Activated CD8-positive, alpha-beta memory T cell treated with anti-CD3 and anti-CD28 coated beads, Interleukin-2, amount 10 ng/mL, durations not matched to agents 7 days and 5 days (primary cell): Measurements from ENCODE around the gene MCTP1. TPM values are rescaled to one million over a fixed set of nuclear protein-coding genes. Genes with fewer than 3 reads are reported as not detected.

ENCODE experiments used
- ATAC-seq: fragments of 150-1000 bp; cut with Tn5 transposase; one replicate; pipeline ENCODE4 v1.10.0; 2021; ENCODE audit warnings: moderate library complexity
- CTCF ChIA-PET: fragments of 350-600 bp; sonication (Branson Sonifier 250); formaldehyde crosslinking; loops from one replicate; lab custom pipeline; 2021; ENCODE audit warnings: antibody characterized with exemption; lab: Charles Lee
- DNase-seq: peaks from one replicate; pipeline ENCODE4 v3.0.0-alpha.2; 2020
- H3K27ac Mint-ChIP-seq: one replicate; pipeline ENCODE4 v1.8.0; 2021; ENCODE audit warnings: mild to moderate bottlenecking, mixed read lengths
- H3K27me3 Mint-ChIP-seq: one replicate; pipeline ENCODE4 v1.8.0; 2021; ENCODE audit warnings: mixed read lengths
- H3K36me3 Mint-ChIP-seq: one replicate; pipeline ENCODE4 v1.8.0; 2021; ENCODE audit warnings: mild to moderate bottlenecking, mixed read lengths
- H3K4me1 Mint-ChIP-seq: one replicate; pipeline ENCODE4 v1.8.0; 2021; ENCODE audit warnings: mixed read lengths
- H3K4me3 Mint-ChIP-seq: one replicate; pipeline ENCODE4 v1.8.0; 2021; ENCODE audit warnings: mild to moderate bottlenecking, moderate library complexity, mixed read lengths
- H3K9me3 Mint-ChIP-seq: one replicate; pipeline ENCODE4 v1.8.0; 2022; ENCODE audit warnings: low read depth, mixed read lengths
- total RNA-seq, 2 experiments: library from RNA; stranded (reverse); gene quantifications; one replicate each; pipeline ENCODE4 v1.2.3, GENCODE V29; 2021

Gene MCTP1
- total RNA-seq, 2 experiments from 2014 or later: not detected

DNA sequence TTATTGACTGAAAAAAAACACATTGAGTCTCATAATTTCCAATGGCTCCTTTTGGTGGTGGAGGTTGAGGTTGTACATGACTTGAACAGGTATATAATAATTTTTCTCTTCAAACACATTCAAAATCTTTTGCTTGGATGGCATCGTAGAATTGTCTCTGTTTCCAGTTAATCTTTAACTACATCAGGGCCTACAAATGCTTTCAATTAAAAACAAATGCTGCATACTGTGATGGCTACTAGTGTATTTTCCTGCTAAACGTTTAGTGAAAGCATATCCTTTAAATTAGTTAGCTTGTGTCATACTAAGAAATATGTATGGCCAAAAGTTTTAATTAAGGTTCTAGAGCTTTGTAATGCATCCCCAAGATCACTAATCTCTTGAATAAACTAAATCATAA lies 352.6 kb downstream of the MCTP1 start:
- H3K27me3 Mint-ChIP-seq: peaks cover 17% of the 10 kb centered on the region
- CTCF ChIA-PET: no interaction called here
- DNase-seq: no peak
- H3K4me1 Mint-ChIP-seq: no peaks in the 10 kb centered on the region
- H3K27ac Mint-ChIP-seq: no peak overlapping the region
- ATAC-seq: no peak
- no peaks in the 10 kb centered on the region for H3K9me3 Mint-ChIP-seq
- H3K4me3 Mint-ChIP-seq: no peak overlapping the region
- H3K36me3 Mint-ChIP-seq: no peaks in the 10 kb centered on the region

DNA sequence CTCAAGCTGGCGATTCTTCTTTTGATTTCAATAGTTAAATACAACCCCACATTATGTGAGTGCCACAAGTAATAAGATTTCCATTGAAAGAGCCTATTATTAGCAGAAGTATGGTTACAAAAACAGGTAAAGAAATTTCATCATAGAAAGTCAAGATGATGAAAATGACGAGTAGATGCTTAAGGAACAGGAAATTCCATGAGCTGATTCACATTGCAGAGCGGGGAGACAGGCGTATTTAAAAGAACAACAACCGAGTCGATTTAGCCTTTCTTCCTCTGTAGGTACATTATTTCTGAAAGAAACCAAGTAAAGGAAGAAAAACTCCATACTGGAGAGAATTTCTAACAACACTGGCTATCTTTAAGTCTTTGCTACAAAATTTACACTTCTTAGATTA lies 356.0 kb downstream of the MCTP1 start:
- H3K9me3 Mint-ChIP-seq: no peaks in the 10 kb centered on the region
- DNase-seq: no peak
- no peak overlapping the region for H3K4me3 Mint-ChIP-seq
- peaks cover 11% of the 10 kb centered on the region for H3K27me3 Mint-ChIP-seq
- ATAC-seq: no peak
- H3K27ac Mint-ChIP-seq: no peak overlapping the region
- no peaks in the 10 kb centered on the region for H3K36me3 Mint-ChIP-seq
- CTCF ChIA-PET: no interaction called here
- H3K4me1 Mint-ChIP-seq: no peaks in the 10 kb centered on the region

DNA sequence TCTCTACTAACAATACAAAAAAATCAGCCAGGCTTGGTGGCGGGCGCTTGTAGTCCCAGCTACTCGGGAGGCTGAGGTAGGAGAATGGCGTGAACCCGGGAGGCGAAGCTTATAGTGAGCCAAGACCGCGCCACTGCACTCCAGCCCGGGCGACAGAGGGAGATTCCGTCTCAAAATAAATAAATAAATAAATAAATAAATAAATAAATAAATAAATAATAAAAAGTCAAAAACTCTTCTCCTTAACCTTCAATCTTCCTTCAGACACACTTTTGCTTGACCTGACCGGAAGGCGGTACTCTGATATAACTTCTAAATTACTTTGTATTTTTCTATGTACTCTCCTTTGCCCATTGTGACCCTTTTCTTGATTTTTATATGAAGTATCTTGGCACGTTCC lies 364.3 kb downstream of the MCTP1 start:
- Mint-ChIP-seq H3K27ac (no peak overlapping the region), H3K4me3 (no peak overlapping the region), H3K9me3 (no peaks in the 10 kb centered on the region), H3K4me1 (no peaks in the 10 kb centered on the region), H3K36me3 (no peaks in the 10 kb centered on the region), H3K27me3 (peaks cover 15% of the 10 kb centered on the region)
- DNase-seq: no peak
- no peak for ATAC-seq
- CTCF ChIA-PET: interaction anchor here (1.0 kb wide), 1 partner anchor 9 kb away, joined by 3 read pairs; no protein-coding TSS in a partner anchor

DNA sequence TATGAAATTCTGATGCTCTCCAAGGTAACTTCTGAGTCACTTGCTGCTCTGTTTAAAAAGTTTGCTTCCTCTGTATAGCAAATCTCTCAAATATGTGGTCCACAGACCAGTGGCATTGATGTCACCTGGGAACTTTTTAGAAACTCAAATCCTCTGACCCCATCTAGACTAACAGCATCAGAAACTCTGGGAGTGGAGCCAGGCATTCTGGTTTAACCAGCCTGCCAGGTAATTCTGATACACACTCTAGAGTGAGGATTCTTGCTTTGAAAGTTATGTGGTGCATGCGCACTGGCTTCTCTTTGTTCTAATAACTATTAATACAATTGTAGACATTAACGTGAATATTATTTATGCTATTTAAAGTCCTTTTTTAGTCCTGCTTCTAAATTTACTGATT lies 368.3 kb downstream of the MCTP1 start:
- H3K9me3 Mint-ChIP-seq: no peaks in the 10 kb centered on the region
- DNase-seq: no peak
- H3K4me3 Mint-ChIP-seq: no peak overlapping the region
- H3K27ac Mint-ChIP-seq: no peak overlapping the region
- CTCF ChIA-PET: no interaction called here
- peaks cover 17% of the 10 kb centered on the region for H3K27me3 Mint-ChIP-seq
- no peaks in the 10 kb centered on the region for H3K36me3 Mint-ChIP-seq
- no peaks in the 10 kb centered on the region for H3K4me1 Mint-ChIP-seq
- no peak for ATAC-seq

DNA sequence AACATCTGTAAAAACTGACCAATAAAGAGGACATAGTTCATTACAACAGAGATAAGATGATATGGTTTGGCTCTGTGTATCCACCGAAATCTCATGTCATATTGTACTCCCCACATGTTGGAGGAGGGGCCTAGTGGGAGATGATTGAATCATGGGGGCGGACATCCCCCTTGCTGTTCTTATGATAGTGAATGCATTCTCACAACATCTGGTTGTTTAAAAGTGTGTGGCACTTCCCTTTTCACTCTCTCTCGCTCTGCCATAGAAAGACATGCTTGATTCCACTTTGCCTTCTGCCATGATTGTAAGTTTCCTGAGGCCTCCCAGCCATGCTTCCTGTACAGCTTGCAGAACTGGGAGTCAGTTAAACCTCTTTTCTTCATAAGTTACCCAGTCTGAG lies 373.6 kb downstream of the MCTP1 start:
- H3K4me3 Mint-ChIP-seq: no peak overlapping the region
- DNase-seq: no peak
- no peaks in the 10 kb centered on the region for H3K36me3 Mint-ChIP-seq
- H3K27ac Mint-ChIP-seq: no peak overlapping the region
- no peaks in the 10 kb centered on the region for H3K4me1 Mint-ChIP-seq
- CTCF ChIA-PET: interaction anchor here (1.4 to 1.6 kb wide), 2 partner anchors 9 to 12 kb away, joined by 3 read pairs; no protein-coding TSS in a partner anchor
- no peaks in the 10 kb centered on the region for H3K9me3 Mint-ChIP-seq
- H3K27me3 Mint-ChIP-seq: peaks cover 23% of the 10 kb centered on the region
- no peak for ATAC-seq

DNA sequence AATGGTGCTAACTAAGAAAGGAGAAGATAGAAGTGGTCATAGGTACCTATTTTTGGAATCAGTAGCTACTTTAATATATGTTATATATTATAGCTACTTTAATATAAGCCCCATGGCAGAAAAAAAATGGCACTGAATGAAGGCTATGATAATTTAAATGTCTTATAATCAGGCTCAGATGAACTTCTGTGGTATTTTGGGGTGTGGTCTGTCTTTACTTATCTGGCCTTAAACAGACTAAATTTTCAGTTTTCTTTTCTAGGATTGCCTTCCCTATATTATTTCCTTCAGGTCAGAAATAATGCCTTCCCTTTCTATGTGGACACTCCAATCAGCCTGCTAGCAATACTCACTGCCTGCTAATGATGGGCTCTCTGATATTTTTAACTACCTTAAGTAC lies 374.2 kb downstream of the MCTP1 start:
- H3K36me3 Mint-ChIP-seq: no peaks in the 10 kb centered on the region
- no peak overlapping the region for H3K4me3 Mint-ChIP-seq
- no peak for DNase-seq
- CTCF ChIA-PET: interaction anchor here (1.4 to 1.6 kb wide), 2 partner anchors 9 to 12 kb away, joined by 3 read pairs; no protein-coding TSS in a partner anchor
- ATAC-seq: no peak
- H3K27me3 Mint-ChIP-seq: peaks cover 21% of the 10 kb centered on the region
- H3K4me1 Mint-ChIP-seq: no peaks in the 10 kb centered on the region
- H3K27ac Mint-ChIP-seq: no peak overlapping the region
- no peaks in the 10 kb centered on the region for H3K9me3 Mint-ChIP-seq

DNA sequence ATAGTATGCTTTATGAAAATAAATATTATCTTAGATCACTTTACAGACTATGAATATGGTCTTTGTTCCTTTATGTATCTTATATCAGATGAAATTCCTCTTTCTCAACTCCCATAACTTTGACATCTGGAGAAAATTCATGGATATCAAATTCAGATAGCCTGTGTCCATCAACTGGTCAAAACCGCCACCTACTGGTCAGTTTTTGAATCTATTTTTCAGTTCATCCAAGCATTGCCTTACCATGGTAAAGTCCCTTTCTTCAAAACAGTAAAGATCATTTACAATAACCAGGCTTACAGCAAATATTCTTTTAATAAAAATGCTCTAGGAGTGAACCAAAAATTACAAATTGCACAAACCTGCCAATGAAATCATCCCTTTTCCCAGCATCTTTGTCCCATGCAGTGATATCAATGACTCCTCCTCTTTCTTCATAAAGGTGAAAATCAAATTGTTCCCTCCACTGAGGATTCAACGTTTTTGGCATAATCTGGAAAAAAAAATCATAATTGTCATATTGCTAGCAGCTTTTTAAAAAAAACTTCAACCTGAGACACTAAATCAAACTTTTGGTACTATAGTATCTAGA lies 375.9 kb downstream of the MCTP1 start:
- Mint-ChIP-seq H3K27ac (no peak overlapping the region), H3K4me3 (no peak overlapping the region), H3K36me3 (no peaks in the 10 kb centered on the region), H3K27me3 (peaks cover 9% of the 10 kb centered on the region), H3K4me1 (no peaks in the 10 kb centered on the region), H3K9me3 (no peaks in the 10 kb centered on the region)
- DNase-seq (no peak), ATAC-seq (no peak)
- CTCF ChIA-PET: interaction anchor here (1.1 to 1.4 kb wide), 2 partner anchors 10 to 82 kb away, joined by 3 to 4 read pairs; no protein-coding TSS in a partner anchor

DNA sequence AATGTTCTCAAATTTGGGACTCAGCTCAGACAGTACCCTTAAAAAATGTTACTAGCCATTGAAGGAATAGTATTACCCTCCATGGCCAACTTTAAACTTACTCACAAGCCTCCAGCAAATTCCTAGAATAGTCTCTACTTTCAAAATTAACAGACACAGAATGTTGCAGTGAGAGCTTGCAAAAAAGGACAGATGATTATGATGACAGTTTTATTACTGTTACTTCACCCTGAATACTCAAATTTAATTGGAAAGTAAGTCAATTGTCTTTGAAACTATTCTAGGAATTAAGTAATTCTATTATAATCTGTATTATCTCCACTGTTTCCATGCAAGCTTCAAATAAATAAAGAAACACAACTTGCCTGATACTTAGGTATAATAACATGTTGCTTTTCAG lies 378.1 kb downstream of the MCTP1 start:
- CTCF ChIA-PET: no interaction called here
- H3K36me3 Mint-ChIP-seq: no peaks in the 10 kb centered on the region
- DNase-seq (no peak), ATAC-seq (no peak)
- peaks cover 9% of the 10 kb centered on the region for H3K27me3 Mint-ChIP-seq
- H3K27ac Mint-ChIP-seq: no peak overlapping the region
- no peaks in the 10 kb centered on the region for H3K9me3 Mint-ChIP-seq
- no peak overlapping the region for H3K4me3 Mint-ChIP-seq
- no peaks in the 10 kb centered on the region for H3K4me1 Mint-ChIP-seq

DNA sequence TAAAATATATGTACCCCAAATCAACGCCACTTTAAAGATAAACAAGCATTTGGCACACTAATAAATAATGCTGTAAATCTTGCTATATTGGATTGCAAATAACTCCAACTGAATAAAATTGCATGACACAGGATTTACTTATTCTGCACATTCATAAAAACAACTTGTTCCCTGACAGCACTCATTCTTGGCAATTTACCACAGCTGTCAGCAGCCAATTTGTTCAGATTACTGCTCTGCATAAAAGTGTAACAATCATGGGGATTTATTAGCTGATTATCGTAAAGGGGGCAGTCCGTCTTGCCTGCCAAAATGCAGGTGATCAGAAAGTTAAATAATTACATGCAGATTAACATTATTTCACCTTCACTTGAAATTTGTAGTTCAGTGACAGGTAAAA lies 381.2 kb downstream of the MCTP1 start:
- Mint-ChIP-seq H3K36me3 (no peaks in the 10 kb centered on the region), H3K4me3 (no peak overlapping the region), H3K9me3 (no peaks in the 10 kb centered on the region), H3K4me1 (no peaks in the 10 kb centered on the region), H3K27me3 (peaks cover 18% of the 10 kb centered on the region), H3K27ac (no peak overlapping the region)
- DNase-seq: no peak
- CTCF ChIA-PET: no interaction called here
- ATAC-seq: no peak

DNA sequence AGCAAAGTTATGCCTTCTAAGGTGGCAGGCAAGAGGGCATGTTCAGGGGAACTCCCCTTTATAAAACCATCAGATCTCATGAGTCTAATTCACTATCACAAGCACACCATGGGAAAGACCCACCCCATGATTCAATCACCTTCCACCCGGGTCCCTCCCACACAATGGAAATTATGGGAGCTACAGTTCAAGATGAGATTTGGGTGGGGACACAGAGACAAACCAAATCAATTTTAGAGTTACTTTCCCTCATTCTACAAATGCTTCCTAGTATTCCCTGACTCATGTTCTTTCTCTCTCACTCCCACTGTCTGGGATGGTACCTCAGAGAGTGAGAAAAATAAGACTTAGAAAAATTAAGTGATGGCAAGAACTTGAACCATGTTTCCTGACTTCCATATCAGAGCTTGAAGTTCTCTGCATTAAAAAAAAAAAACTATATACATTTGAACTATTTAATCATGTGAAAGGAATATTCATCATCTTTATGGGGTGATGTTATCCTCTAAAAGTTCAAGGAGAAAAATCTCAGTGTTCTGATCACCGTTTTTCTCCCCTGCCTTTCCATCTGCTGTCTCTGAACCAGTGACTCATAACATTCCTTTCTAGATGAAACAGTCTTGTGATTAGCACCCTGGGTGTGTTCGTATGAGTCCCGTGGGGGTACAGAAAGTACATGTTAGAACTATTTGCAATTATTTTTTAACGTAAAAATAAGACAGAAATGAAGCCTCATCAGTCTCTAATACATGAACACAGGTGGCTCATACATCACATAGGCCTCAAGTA lies 383.5 kb downstream of the MCTP1 start:
- no peaks in the 10 kb centered on the region for H3K36me3 Mint-ChIP-seq
- CTCF ChIA-PET: no interaction called here
- peaks cover 14% of the 10 kb centered on the region for H3K27me3 Mint-ChIP-seq
- no peaks in the 10 kb centered on the region for H3K4me1 Mint-ChIP-seq
- H3K9me3 Mint-ChIP-seq: no peaks in the 10 kb centered on the region
- DNase-seq (no peak), ATAC-seq (no peak)
- H3K4me3 Mint-ChIP-seq: no peak overlapping the region
- no peak overlapping the region for H3K27ac Mint-ChIP-seq

DNA sequence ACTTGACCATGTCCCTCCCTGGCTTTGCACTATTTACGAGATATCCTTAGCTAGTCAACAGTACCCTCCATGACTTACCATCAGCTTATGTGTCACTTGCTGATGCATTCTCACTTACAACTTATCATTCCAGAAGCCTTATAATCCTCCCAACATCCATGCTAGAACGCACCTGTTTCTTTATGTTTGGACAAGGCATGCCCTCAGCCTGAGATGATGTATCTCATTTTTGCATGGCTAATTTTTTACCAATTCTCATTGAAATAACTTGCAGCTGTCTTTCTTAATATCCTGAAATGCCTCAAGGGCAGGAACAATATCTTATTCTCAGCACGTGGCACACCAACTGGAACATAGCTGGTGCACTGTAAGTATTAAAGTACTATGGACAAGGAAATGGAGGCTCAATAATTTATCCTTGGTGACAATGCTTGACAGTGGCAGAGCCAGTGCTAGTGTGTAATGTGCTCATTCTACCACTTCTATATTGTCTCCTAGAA lies 384.8 kb downstream of the MCTP1 start:
- H3K27me3 Mint-ChIP-seq: peaks cover 17% of the 10 kb centered on the region
- CTCF ChIA-PET: no interaction called here
- H3K9me3 Mint-ChIP-seq: no peaks in the 10 kb centered on the region
- no peaks in the 10 kb centered on the region for H3K36me3 Mint-ChIP-seq
- DNase-seq (no peak), ATAC-seq (no peak)
- H3K4me1 Mint-ChIP-seq: no peaks in the 10 kb centered on the region
- H3K27ac Mint-ChIP-seq: no peak overlapping the region
- no peak overlapping the region for H3K4me3 Mint-ChIP-seq

DNA sequence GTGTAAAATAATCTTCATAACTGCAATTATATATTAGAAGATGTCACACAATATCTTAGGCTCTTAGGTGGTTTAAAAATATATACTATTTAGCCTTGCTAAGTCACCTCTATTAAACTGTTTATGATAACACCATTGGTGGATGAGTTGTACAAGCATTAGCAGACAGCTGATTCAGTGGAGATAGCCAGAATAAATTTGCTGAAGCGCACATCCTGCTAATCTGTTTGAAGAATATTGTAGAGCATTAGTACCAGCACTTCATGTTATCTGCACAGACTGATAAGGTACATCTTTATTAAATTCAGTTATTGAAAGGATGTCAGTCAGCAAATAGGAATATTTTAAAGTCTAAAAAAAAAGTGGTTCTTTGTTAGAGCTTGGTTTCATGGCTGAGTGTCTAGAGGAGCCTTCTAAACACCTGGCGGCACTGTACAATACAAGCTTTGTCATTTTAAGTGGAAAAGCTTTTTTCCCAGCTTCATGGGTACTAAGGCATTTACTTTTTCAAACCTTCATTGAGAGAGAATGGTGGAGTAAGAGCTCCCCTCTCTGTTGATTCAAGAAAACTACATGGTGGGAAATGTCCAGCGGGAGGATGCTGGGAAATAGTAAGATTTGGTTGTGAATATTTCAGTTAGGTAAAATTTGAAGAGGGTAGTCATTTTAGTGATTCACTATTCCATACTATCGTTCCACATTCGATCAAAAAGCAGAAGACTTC lies 391.3 kb downstream of the MCTP1 start:
- CTCF ChIA-PET: interaction anchor here (0.8 to 1.2 kb wide), 4 partner anchors 12 to 1092 kb away, joined by 3 to 4 read pairs (median 3); no protein-coding TSS in a partner anchor
- ATAC-seq (no peak), DNase-seq (no peak)
- Mint-ChIP-seq H3K27ac (no peak overlapping the region), H3K27me3 (peaks cover 12% of the 10 kb centered on the region), H3K4me3 (no peak overlapping the region), H3K9me3 (no peaks in the 10 kb centered on the region), H3K36me3 (no peaks in the 10 kb centered on the region), H3K4me1 (no peaks in the 10 kb centered on the region)

DNA sequence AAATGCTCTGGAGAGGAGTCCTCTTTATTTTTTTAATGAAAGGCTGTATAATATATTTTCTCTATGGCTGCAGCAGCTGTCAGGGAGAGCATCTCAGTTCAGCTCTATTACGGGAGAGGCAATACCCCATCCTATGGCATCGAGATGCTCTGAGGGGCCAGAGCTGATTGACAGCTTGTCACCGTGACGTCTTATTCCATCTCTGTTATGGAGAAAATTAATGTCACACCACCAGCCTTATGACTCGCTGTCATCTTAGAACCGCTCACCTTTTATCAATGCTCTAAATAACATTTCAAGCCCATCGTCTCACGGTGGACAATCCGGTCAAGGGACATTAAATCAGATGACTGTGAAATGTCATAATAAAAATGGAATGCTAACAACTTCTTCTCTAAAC lies 392.9 kb downstream of the MCTP1 start:
- H3K36me3 Mint-ChIP-seq: no peaks in the 10 kb centered on the region
- H3K4me3 Mint-ChIP-seq: no peak overlapping the region
- DNase-seq: no peak
- ATAC-seq: no peak
- peaks cover 11% of the 10 kb centered on the region for H3K27me3 Mint-ChIP-seq
- H3K9me3 Mint-ChIP-seq: no peaks in the 10 kb centered on the region
- CTCF ChIA-PET: no interaction called here
- no peaks in the 10 kb centered on the region for H3K4me1 Mint-ChIP-seq
- no peak overlapping the region for H3K27ac Mint-ChIP-seq
